HG03575 (cell line): ENCODE measurements around the gene POLR3GL.
"Not testable (repeated sequence)": the region's sequence is repeated elsewhere in the genome, so short reads cannot be mapped to it uniquely, and the experiment has no call there.

Source experiments
- ATAC-seq: cut with Tn5 transposase; IDR thresholded peaks from one replicate; pipeline ENCODE4 v1.9.1; 2021; ENCODE audit not compliant: unreplicated experiment, insufficient number of reproducible peaks, low FRiP score; ENCODE audit errors: extremely low read depth

POLR3GL gene

GRCh38 chr1:145964328-145965118 is at the start of gene POLR3GL, which contains the start of gene ANKRD34A:
Gene POLR3GL (plus strand): TSS chr1:145964690. CDS start chr1:145974866, 10,176 bp downstream.
Gene ANKRD34A (minus strand): TSS chr1:145964575. CDS start chr1:145961759, 2,816 bp downstream.
- ATAC-seq = peak; percentile 36

- no peak for ATAC-seq
These were observed 47.7 kb upstream of the POLR3GL start for GRCh38 chr1:145916745-145917144.

- no peak for ATAC-seq
These were observed 46.9 kb upstream of the POLR3GL start for GRCh38 chr1:145917595-145917994.

- peak; percentile 55 for ATAC-seq
These were observed 46.1 kb upstream of the POLR3GL start, which contains the start of gene PEX11B for GRCh38 chr1:145918144-145918991. Gene PEX11B (minus strand): TSS chr1:145918717. CDS start chr1:145918688, 29 bp downstream.

GRCh38 chr1:145918992-145919939 is 45.2 kb upstream of the POLR3GL start:
- ATAC-seq = no peak

- ATAC-seq = not testable (repeated sequence)
These were observed 44.2 kb upstream of the POLR3GL start for GRCh38 chr1:145920297-145920696.

- no peak for ATAC-seq
These were observed 42.2 kb upstream of the POLR3GL start for GRCh38 chr1:145922266-145922665.

GRCh38 chr1:145926686-145927062 is 37.8 kb upstream of the POLR3GL start:
- no peak for ATAC-seq

- ATAC-seq = peak; percentile 85
These were observed 37.2 kb upstream of the POLR3GL start, which contains the start of gene RBM8A for GRCh38 chr1:145927063-145927886. Gene RBM8A (minus strand): TSS chr1:145927484. CDS start chr1:145927426, 58 bp downstream.

- no peak for ATAC-seq
These were observed 36.4 kb upstream of the POLR3GL start for GRCh38 chr1:145927916-145928643.

GRCh38 chr1:145932522-145933009 is 31.9 kb upstream of the POLR3GL start:
- not testable (repeated sequence) for ATAC-seq

GRCh38 chr1:145935708-145936107 is 28.8 kb upstream of the POLR3GL start:
- no peak for ATAC-seq

GRCh38 chr1:145936247-145936646 is 28.2 kb upstream of the POLR3GL start:
- ATAC-seq = no peak

- no peak for ATAC-seq
These were observed 27.1 kb upstream of the POLR3GL start for GRCh38 chr1:145937436-145937835.

GRCh38 chr1:145942405-145942804 is 22.1 kb upstream of the POLR3GL start:
- no peak for ATAC-seq

- no peak for ATAC-seq
These were observed 21.6 kb upstream of the POLR3GL start for GRCh38 chr1:145942871-145943270.

- no peak for ATAC-seq
These were observed 20.0 kb upstream of the POLR3GL start for GRCh38 chr1:145944532-145944931.
